GM21723 (cell line): Measurements from ENCODE around the gene CCL3.

ENCODE experiments used
- ATAC-seq: cut with Tn5 transposase; IDR thresholded peaks from one replicate; pipeline ENCODE4 v1.9.1; 2021; ENCODE audit warnings: mild to moderate bottlenecking, moderate library complexity; ENCODE audit not compliant: unreplicated experiment

CCL3 gene

DNA sequence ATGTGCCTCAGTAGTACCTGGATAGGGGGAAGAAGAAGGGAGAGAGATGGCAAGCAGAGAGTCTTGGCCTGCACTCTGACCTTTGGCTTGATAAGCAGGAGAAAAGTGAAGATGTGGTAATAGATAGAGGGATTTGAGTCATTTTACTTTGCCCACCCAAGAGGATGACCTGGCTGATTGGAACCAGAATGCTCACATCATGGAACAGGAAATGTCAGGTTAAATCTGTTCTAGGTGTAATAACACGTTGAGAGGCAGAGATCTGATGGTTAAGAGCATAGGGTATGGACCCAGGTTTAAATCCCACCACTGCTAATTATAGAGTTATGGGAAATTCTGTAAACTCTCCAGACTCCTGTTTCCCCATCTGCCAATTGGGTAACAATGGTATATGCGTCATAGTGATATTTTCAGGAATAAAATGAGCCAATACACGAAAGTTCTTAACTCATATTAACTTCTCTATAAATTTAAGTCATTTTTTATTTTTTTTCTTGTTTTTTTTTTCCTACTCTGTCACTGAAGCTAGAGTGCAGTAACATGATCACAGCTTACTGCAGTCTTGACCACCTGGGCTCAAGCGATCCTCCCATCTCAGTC lies 33.9 kb downstream of the CCL3 start:
- no peak for ATAC-seq

DNA sequence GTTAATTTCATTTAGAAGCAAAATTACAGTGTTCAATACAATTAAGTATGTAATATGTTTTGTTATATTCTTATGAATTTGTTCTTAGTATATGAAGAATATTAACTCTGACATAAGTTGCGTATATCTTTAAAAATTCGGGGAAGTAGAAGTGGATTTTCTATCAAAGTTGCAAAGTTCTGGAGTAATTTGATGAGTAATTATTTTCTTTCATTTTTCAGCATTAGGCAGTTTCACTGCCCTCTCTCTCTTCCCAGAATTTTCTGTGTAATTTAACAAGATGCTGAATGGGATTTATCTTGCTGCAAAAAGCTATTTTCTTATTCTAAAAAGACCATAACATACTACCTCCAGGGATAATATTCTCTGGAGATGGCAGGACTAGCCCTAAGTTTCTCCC lies 34.8 kb downstream of the CCL3 start:
- ATAC-seq, result no peak

DNA sequence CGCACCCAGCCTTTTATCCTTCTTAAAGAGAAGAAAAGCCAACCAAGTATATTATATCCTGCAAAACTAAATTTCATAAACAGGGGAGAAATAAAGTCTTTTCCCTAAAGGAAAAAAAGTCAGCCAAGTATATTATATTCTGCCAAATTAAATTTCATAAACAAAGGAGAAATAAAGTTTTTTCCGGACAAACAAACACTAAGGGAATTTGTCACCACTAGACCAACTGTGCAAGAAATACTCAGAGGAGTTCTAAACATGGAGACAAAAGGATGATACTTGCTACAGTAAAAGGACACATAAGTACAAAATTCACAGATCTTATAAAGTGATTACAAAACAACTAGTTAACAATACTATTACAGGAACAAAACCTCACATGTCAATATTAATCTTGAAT lies 40.3 kb downstream of the CCL3 start:
- ATAC-seq, result no peak

DNA sequence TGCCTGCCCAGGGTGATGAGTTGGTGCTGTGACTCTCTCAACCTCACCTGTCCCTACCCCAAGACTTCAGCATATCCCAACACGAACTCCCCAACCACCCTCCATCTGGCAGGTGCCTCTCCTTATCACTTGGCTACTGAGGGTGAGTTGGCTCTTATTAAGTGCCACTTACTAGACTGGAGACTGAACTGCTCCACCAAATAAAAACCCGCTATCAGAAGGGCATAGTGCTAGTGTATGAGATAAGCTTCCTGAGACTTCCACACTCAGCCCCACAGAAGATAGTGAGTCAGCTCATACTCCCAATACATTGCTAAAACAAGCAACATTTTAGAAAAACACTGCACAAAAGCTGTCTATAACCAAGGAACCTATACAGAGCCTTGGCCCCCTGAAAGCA lies 41.9 kb downstream of the CCL3 start:
- no peak for ATAC-seq
